Body of pancreas (tissue), 4 donors: ENCODE measurements around the gene SCEL.

Source experiments
- CTCF ChIP-seq, 7 experiments: fragments of 450-650 bp in 4 of 7; fragments of 200-600 bp in 3 of 7; sonication (generic) in 3 of 7; IDR thresholded peaks; one replicate each; pipeline ENCODE4 v1.5.1; 2016 to 2019; ENCODE audit warnings: antibody characterized with exemption in 7 of 7
- POLR2A ChIP-seq, 3 donors: fragments of 450-650 bp; IDR thresholded peaks; one replicate each; pipeline ENCODE4 v1.6.1; 2016; ENCODE audit warnings: antibody characterized with exemption in 3 of 3, mild to moderate bottlenecking in 2 of 3

GRCh38 chr13:77514336-77514726 lies 21.2 kb upstream of the SCEL start:
- no peak for TF ChIP-seq CTCF (IDR thresholded peaks at IDR 0.05)
- TF ChIP-seq POLR2A (IDR thresholded peaks at IDR 0.05): no peak
